Measurements from ENCODE around the gene HDGF.

Gene HDGF

DNA sequence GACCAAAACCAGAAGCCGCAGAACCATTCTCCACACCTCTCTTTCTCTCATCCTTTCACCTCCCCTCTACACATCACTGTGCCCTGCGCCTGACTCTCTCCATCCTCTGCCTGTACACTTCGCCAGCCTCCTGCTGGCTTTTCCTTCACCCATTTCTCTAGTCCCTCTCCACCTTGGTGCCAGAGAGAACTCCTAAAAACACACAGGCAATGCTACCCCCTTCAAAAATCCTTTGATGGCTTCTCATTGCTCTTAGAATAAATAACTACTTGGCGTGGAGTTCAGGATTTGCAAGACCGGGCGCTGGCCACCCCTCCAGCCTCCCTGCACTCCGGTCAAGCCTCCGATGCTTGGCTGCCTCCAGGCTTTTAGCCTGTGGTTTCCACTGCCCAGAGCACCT is 54.7 kb downstream of the HDGF start:
- DNase-seq (ENCODE audit: insufficient read length, low spot score), result no peak
- no peak for TF ChIP-seq SPI1 (IDR thresholded peaks at IDR 0.05; ENCODE audit: low read depth, low read length)
- TF ChIP-seq POLR2A (IDR thresholded peaks at IDR 0.05; ENCODE audit: low read depth, low read length), result no peak
- TF ChIP-seq POU2F2 (IDR thresholded peaks at IDR 0.05; ENCODE audit: low read depth, low read length), result no peak
- TF ChIP-seq POLR2AphosphoS5 (IDR thresholded peaks at IDR 0.05; ENCODE audit: low read depth, low read length), result no peak
- no peak for TF ChIP-seq PAX5 (IDR thresholded peaks at IDR 0.05; ENCODE audit: insufficient read depth, low read length, severe bottlenecking)
- no peak for TF ChIP-seq TAF1 (IDR thresholded peaks at IDR 0.05; ENCODE audit: low read depth, low read length)
- no peak for FAIRE-seq

DNA sequence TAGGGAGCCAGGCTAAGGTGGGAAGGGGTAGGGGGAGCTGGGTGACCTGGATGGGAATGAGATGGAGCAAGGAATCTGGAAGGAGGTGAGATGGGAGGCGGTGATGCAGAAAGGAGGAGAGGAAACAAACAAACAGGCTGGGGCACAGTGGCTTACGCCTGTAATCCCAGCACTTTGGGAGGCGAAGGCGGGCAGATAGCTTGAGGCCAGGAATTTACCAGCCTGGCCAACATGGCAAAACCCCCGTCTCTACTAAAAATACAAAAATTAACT is 56.8 kb downstream of the HDGF start:
- TF ChIP-seq PAX5 (IDR thresholded peaks at IDR 0.05; ENCODE audit: insufficient read depth, low read length, severe bottlenecking) (no peak), SPI1 (IDR thresholded peaks at IDR 0.05; ENCODE audit: low read depth, low read length) (no peak), TAF1 (IDR thresholded peaks at IDR 0.05; ENCODE audit: low read depth, low read length) (no peak), POU2F2 (IDR thresholded peaks at IDR 0.05; ENCODE audit: low read depth, low read length) (no peak), POLR2AphosphoS5 (IDR thresholded peaks at IDR 0.05; ENCODE audit: low read depth, low read length) (no peak), POLR2A (IDR thresholded peaks at IDR 0.05; ENCODE audit: low read depth, low read length) (no peak)
- no peak for DNase-seq (ENCODE audit: insufficient read length, low spot score)
- no peak for FAIRE-seq

DNA sequence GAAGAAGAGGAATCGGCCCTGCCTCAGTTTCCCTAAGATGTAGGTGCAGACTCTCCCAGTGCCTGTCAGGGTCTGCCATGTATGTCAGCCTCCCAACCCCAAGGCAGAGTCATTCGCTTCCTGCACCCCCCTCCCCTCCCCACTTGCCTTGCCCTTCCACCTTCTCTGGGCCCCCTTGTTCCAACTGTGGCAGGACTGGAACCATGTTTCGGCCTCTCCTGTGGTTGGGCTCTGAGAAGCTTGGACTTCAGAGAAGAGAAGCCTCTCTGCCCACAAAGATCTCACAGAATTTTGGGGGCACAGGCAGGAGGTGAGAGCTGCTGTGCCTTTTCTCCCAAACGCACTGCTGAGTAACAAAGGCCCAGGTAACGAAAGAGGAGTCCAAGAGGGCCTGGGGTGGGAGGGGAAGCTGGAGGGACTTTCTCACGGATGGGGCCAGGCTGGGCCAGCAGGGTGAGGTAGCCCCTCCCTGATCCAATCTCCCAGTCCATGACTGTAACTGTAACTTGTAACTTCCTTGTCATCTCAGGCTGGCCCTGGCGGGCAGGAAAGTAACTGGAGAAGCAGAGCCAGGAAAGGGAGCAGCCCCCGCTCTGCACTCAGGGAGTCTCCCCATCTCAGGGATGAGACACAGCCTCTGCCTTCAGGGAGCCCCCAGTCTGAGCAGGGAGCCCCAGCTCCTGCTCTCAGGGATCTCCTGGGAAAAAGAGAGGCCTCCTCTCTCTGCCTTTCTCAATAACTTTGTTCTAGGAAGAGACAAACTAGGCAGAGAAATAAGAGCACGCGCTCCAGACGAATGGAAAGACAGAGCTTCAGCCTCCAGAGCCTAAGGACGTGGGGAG is 57.4 kb downstream of the HDGF start:
- TF ChIP-seq SPI1 (IDR thresholded peaks at IDR 0.05; ENCODE audit: low read depth, low read length) (no peak), POLR2A (IDR thresholded peaks at IDR 0.05; ENCODE audit: low read depth, low read length) (no peak), TAF1 (IDR thresholded peaks at IDR 0.05; ENCODE audit: low read depth, low read length) (no peak), POLR2AphosphoS5 (IDR thresholded peaks at IDR 0.05; ENCODE audit: low read depth, low read length) (no peak), POU2F2 (IDR thresholded peaks at IDR 0.05; ENCODE audit: low read depth, low read length) (no peak), PAX5 (IDR thresholded peaks at IDR 0.05; ENCODE audit: insufficient read depth, low read length, severe bottlenecking) (no peak)
- FAIRE-seq (no peak), DNase-seq (ENCODE audit: insufficient read length, low spot score) (no peak)

DNA sequence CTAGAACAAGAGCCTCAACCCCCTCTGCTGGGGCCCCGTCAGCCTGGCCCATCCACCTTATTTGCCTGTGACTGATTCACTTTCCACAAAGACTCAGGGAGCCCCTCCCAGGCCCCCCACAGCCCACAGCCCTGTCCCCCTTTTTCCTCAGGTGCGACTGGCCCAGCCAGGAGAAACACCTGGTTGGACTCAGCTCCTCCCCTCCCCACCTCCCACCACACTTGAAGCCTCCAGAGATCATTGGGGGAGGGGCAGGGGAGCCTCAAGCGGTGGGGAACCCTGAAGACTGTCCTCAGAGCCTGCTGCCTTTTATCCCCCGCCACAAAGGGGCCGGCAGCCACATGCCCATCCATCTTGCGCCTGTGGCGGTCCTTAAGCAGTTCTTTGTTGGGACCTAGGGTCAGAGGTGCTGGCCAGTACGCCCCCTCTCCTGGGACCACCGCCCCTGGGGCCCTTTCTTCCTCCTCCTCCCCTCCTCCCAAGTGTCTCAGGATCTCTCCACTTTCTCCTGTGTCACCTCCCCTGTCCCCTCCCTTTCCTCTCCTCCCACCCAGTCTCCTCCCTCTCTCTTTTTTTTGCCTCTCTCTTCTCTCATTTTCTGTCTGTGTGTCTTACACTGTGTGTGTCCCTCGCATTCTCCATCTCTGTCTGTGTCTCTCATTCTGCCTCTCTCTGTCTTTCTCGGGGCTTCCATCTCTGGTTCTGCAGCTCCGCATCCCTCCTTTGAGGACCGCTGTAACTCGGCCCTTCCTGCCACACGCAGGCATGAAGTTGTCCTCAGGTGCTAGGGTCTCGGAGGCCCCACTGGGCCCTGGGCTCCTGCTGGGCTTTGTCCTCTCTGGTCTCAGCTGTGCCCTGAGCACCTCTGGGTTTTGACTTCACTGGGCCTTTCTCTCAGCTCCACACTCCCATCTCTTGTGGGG is 58.3 kb downstream of the HDGF start:
- FAIRE-seq (no peak), DNase-seq (ENCODE audit: insufficient read length, low spot score) (no peak)
- TF ChIP-seq POU2F2 (IDR thresholded peaks at IDR 0.05; ENCODE audit: low read depth, low read length), result no peak
- TF ChIP-seq SPI1 (IDR thresholded peaks at IDR 0.05; ENCODE audit: low read depth, low read length), result no peak
- TF ChIP-seq POLR2A (IDR thresholded peaks at IDR 0.05; ENCODE audit: low read depth, low read length), result no peak
- TF ChIP-seq TAF1 (IDR thresholded peaks at IDR 0.05; ENCODE audit: low read depth, low read length), result no peak
- TF ChIP-seq POLR2AphosphoS5 (IDR thresholded peaks at IDR 0.05; ENCODE audit: low read depth, low read length), result no peak
- no peak for TF ChIP-seq PAX5 (IDR thresholded peaks at IDR 0.05; ENCODE audit: insufficient read depth, low read length, severe bottlenecking)

DNA sequence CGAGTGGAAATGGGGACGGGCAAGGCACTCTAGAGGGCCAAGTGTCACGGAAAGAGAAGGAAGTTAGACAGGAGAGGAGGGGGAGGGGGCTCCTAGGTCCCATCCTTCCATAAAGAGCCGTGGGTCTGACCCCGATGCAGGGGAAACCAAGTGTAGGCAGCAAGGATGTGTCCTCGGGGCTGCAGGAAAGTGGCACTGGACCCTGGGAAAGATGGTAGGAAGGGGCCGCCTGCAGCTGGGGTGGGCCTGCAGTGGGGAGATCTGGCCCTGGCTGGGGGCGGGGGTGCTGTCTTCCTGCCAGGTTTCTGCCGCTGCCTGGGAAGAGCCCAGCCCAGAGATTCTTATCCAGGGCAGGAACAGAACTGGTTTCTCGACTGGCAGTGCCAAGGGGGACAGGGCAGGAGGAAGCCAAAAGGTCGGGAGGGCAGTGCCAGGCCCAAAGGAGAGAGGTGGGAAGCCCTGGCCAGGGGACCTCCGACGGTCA is 59.0 kb downstream of the HDGF start:
- no peak for TF ChIP-seq PAX5 (IDR thresholded peaks at IDR 0.05; ENCODE audit: insufficient read depth, low read length, severe bottlenecking)
- no peak for TF ChIP-seq POLR2A (IDR thresholded peaks at IDR 0.05; ENCODE audit: low read depth, low read length)
- TF ChIP-seq POU2F2 (IDR thresholded peaks at IDR 0.05; ENCODE audit: low read depth, low read length), result no peak
- TF ChIP-seq TAF1 (IDR thresholded peaks at IDR 0.05; ENCODE audit: low read depth, low read length), result no peak
- DNase-seq (ENCODE audit: insufficient read length, low spot score) (no peak), FAIRE-seq (no peak)

Measured in GM12891 (cell line).